HG02852 (cell line): ENCODE measurements around the gene PNKD.
"Not testable (repeated sequence)": the region's sequence is repeated elsewhere in the genome, so short reads cannot be mapped to it uniquely, and the experiment has no call there.

Experiments used
- ATAC-seq: cut with Tn5 transposase; IDR thresholded peaks from one replicate; pipeline ENCODE4 v1.9.1; 2021; ENCODE audit warnings: mild to moderate bottlenecking, moderate library complexity; ENCODE audit not compliant: unreplicated experiment

Gene PNKD

DNA sequence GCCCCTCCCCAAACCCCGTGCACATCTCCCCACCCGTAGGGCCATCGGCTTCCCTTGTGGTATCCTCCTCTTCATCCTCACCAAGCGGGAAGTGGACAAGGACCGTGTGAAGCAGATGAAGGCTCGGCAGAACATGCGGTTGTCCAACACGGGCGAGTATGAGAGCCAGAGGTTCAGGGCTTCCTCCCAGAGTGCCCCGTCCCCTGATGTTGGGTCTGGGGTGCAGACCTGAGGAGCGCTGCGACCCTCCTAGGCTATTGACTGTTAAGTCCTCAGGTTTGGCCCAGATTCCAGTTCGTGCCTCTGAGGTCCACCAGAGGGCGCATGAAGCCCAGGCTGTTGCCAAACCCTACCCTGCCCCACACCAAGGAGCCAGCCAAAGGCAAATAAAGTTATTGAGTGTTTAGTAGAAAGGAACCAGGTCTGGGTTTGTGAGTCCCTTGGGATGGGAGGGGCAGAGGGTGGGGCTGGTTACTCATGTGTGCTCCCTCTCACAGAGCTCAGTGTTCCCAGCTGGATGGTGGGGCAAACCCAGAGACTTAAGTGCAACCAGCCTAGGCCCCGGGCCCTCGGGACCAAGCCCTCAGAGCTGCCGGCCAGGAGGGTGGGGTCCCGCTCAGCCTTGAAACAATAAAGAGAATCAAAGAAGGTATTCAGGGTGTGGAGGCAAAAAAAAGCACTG lies 2.4 kb downstream of the PNKD start:
- ATAC-seq: no peak

DNA sequence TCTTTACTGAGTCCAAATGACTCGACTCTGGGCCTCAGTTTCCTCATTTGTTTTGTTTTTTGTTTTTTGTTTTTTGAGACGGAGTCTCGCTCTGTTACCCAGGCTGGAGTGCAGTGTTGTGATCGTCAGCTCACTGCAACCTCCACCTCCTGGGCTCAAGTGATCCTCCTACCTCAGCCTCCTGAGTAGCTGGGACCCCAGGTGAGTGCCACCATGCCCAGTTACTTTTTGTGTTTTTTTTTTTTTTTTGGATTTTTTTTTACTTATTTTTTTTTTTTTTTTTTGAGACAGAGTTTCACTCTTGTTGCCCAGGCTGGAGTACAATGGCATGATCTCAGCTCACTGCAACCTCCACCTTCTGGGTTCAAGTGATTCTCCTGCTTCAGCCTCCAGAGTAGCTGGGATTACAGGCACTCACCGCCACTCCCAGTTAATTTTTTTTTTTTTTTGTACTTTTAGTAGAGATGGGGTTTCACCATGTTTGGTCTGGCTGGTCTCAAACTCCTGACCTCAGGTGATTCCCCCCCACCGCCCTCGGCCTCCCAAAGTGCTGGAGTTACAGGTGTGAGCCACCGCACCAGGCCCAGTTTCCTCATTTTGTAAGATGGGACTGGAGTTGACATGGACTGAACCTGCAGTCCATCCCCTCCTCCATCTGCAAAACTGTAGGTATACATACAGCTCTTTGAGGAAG lies 3.0 kb downstream of the PNKD start:
- not testable (repeated sequence) for ATAC-seq

DNA sequence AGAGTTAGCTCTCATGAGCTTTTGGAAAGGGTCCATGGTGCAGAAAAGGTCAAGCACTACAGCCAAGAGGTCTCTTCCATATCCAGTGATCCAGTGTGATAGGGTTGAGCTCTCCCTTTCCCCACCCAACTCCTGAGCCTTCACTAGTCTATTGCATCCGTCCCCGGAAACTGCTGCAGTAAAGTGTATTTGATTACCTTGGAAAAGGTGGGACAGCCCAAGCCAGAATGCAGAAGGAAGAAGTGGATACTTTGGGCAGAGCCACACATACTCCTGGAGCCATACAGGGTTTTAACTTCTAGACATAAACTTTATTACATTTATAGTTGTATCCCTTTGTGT lies 3.6 kb downstream of the PNKD start:
- ATAC-seq: no peak

DNA sequence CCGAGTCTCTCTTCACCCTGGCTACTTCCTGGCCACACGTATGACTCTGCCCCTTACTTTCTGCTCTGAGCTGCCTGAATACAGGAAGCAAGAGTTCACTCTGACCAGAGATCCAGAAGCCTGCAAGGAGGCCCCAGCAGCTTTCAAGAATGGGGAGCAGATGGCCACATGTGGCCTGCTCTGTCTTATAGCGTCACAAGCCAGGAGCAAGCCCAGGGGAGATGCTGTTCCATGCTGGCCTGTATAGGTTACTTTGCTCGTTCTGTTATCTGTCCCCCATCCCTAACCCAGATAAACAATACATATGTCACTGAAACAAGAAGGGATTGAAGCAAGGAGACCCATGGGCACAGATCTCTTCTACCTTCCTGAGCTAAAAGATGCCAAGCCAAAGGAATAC lies 4.3 kb downstream of the PNKD start:
- ATAC-seq: no peak

DNA sequence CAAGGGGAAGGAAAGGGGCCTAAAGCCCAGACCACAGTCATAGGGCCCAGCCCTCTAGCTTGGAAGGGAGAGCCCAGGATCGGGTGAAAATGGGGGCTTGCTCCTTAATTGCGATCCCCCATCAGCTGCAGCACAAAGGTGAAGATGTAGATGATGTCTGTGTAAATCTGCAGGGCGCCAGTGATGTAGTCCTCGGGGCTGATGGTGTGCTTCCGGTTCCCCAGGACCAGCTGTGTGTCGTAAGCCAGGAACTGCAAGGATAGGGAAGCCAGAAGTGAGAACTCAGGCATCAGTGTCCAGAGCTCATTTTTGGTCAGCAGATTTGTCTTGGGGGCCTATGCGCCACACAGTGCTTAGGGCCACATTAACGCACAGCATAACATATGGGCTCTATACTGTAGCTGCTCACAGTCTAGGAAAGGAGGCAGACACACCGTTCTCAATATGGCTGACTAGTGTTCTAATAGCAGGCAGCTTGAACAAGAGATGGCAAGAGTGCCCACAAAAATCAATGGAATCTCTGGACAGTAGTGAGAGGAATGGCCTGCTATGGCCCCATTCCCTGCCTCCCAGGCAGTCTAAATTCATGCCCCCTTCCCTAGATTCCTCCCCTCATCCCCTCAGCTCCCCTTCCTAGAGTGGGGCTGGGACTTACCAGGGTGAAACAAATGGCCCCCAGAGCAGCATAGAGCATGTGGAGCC lies 5.2 kb downstream of the PNKD start:
- ATAC-seq: no peak

DNA sequence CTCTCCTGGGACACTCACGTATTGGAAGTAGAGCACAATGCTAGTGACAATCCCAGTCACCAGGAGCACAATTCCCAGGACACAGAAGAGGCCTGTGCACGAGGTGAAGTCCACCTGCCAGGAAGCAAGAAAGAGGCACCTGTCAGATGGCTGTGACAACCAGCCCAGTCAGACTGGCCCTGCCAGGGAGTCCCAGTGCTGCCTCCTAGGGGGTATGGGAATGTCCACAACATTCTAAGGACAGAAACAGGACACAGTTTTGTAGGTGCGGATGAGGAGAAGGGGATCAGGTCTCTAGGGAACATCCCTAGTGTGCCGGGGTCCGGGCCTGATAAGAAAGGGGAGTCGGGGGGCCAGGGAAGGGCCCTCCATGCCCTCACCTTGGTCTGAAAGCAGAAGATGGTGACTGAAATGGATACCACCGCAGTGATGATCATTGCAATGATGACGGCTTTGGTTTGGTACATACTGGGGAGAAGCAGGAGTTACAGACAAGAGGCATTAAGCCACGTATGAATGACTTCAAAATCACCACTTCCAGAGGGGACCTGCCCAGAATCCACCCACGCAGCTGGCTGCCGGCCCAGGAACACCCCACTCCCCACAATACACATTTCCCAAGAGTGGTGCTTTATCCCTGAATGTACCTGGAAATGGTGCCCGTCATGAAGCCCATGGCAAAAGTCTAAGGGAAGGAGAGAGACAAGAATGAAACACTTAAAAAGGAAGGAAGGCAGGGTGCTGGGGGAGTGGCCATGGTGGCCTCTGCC lies 6.9 kb downstream of the PNKD start:
- no peak for ATAC-seq

DNA sequence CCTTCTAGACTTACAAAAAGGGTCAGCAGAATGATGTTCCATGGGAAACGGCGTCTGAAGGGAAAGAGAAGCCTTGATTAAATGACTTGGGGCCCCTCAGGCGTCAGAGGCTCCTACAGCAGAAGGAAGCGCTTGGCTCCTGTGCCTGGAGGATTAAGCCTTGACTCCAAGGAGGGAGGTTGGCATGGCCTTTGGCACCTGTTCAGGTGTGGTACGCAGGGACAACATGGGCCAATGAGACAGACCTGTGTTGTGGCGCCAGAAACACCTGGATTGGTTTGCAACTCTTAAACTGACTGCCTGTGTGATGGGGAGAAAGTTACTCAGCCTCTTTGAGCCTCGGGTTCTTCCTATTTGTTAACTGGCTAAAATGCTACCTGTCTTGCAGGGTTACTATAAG lies 7.6 kb downstream of the PNKD start:
- ATAC-seq: no peak

DNA sequence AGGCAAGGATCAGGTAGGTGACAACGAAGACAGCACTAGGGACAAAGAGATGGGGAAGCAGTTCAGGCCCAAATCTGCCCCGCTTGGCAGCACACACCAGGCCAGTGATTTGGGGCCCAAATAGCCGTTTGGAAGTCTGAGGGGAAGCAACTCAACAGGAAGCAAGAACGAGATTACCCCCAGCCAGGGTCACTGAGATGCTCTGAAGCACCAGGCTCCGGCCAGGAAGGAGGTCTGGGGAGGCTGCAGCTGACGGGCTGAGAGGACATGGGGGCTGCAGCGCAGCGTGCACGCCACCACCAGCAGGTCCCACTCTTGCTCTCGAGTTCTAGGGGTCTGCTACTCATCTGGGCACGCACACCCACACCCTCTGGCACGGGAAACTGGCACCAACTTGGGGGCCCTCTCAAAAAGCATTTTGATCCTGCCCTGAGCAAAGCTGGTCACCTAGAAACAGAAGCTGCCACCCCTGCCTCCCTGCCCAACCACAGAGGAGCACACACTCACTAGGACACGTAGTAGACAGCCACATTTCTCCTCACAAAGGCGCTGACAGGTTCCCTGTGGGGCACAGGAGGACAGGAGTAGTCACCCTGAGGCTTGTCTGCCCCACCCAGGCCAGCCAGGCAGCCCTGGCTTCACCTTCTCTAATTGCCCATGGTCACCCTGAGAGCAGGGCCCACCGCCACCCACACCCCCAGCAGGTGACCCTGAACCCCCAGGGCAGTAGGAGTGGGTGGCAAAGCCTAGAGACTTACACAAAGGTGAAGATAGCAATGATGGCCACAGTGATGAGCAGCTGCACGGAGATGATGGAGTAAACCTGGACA lies 8.4 kb downstream of the PNKD start:
- ATAC-seq: no peak

DNA sequence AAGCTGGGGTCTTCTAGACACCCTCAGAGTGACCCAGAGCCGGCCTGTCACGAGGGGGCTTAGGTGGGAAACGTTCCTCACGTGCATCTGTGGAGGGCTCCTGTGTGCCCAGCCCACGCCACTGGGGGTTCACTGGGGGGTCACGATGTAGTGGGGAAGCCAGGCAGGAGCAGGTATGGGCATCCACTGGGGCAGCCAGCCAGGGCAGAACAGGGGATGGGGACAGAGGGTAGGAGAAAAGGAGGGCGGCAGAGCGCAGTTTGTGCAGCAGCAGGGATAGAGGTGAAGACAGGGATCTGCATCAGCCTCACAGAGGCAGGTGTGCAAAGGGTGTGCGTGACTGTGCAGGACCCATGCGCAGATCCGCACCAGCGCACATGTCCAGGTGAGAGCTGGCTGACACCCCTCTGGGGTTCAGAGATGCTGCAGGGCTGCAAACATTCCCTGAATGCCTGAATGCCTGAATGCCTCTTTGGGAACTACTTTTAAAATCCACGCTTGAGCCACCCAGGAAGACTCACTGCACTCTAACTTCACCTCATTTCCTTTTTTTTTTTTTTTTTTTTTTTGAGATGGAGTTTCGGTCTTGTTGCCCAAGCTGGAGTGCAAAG lies 10.0 kb downstream of the PNKD start:
- ATAC-seq: no peak

DNA sequence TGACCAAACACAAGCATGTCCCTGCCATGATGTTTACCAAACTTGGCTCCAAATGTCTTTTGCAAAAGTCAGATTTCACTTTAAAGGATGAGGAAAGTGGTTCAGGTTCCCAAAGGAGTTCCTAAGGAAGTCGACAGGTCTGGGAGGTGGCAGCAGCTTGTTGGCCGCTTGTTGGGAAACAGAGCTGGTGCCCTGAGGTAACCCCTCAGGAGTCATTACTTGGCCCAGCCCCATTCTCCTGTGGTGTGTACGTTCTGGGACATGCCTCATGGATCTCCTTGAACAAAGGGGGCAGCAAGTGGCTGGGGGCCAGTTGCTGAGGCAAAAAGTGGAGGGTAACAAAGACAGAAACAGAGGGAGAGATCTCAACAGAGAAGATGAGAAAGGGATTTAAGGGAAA lies 11.1 kb downstream of the PNKD start:
- no peak for ATAC-seq

DNA sequence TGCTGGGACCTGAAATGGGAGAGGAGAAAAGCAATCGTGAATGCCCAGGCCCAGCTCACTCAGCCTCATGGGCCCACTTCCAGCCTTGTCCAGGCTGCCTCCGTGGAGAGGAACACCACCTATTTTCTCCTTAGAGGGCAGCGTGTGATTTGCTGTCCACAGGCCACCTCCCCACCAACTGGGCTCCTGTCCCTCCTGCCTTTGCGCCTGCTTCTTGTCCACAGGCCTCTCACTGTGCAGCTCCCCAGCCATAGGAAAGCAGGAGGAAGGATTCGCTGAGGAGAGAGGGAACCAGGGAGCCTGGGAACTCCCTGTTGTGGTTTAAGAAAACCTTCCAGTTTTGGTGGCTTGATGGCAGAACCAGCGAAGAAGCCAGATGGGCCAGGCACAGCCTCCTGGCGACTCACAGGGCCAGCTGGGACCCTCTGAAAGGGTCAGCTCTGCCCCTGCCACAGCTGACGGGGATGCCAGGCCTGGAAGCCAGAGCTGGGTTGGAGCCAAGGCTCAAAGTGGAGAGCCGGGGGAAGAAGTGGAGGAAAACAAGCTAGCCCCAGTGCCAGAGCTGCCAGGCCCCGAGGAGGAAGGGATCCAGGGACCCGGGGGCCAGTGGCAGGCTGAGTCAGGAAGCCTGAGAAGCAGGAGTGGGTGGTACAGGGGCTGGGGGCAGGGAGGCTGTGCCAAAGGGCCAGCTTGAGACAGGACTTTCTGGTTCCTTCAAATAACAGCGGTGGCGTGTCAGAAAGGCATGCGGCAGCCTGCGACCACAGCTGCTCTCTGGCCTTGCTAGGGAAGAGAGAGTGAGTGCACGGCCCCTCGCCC lies 12.1 kb downstream of the PNKD start:
- ATAC-seq: no peak

DNA sequence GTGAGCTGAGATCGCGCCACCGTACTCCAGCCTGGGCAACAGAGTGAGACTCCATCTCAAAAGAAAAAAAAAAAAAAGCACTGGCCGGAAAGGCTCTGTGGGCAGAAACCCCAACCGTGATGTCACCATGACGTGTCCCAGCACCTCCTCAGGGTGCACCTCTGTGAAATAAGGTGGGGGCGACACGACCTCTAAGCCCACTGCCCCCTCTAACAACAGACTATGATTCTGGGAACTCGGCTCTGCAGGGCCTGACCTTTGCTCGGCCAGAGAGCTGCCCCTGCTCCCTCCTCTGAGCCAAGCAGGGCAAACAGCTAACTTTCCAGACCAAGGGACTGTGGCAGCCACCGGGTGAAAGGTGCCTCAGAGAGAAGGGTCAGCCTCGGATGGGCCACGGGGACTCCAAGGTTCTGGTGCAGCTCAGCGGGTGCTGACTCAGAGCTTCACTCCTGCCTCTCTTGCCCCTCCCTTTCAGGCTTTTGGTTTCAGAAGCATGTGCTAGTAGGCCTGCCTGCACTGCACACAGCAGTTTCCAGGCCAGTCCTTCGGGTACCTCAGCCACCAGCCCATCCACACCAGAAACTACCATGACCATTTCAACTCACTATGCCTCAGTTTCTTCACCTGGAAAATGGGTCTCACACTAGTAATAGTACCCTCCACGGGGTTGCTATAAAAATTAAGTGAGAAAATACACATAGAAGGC lies 13.9 kb downstream of the PNKD start:
- ATAC-seq: peak; percentile 57

DNA sequence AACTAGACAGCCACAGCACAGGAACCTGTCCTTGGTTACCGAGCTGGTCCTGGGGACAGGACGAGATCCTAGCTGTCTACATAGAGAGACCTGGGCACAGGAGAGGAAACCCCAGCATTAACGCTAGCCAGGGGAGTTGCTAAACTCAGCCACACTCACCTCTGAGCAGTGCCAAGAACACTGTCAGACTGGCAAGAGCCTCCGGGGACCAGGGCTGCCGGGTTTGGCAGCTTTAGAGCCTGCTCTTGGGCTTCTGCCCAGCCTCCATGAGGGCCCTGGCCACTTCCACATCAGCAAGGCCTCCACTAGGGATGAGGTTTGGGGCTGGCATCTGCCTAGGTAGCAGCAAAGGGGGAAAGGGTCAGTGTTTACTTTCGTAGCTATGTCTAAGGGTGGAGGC lies 15.3 kb downstream of the PNKD start:
- no peak for ATAC-seq

DNA sequence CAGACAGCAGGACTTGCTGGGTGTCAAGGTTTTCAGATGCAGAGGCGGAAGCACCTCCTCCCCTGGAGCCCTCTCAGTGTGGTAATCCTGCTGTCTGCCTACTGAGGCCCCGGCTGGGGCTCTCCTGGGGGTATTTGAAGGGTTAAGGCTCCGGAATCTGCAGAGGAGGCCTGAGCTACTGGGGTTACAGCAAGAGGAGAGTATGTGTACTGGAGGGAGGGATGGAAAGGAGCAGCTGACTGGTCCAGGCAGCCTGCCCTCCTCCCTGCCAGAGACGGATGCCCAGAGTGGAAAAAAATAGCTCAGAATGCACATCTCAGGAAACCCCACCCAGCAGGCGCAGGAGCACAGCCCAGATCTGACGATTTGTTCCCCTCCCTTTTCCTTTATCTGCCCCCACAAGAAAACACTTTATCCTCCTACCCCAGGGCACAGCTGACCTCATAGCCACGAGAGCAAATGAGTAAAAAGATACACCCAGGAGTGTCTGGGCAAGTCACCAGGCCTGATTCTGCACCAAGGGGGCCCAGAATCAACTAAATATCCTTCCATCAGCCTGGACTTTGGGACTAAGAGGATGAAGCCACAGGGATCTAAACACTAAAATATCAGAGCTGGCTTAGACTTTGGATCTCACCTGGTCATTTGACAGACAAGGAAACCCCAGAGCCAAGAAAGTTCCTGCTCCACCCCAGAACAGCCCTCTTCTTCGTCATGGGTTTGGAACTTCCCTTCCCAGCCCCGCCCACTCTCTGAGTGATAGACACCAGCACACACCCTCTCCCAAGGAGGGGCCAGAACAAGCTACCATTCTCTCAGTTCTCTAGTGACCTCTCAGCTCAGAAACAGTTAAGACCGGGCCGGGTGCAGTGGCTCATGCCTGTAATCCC lies 16.5 kb downstream of the PNKD start:
- peak; percentile 66 for ATAC-seq

DNA sequence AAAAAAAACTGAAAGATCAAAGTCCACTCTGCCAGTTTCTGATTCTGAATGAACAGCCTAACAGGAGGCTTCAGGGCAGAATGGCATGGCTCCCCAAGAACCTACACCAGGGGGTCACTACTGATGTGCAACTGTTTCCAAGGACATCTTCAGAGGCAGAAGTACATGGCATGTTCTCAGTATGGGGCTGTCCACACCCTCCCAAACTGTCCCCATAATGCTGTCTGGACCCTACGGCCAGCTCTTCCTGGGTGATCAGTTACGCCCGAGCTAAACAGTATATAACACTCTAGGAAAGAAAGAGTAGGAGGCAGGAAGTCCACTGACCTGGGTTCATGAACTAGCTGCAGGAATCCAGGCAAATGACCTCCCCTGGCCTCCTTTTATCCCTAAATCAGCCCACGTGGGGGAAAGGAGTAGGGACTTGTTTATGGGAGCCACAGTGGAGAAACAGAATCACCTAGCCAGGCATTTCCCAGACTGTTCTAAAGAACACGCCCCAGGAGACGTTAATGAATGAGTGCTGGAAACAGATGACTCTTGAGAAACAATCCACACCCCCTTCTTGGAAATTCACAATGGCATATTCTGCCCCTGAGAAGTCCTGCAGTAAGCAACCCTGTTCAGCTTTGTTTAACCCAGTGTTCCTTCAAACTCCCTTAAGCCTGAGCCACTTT lies 19.5 kb downstream of the PNKD start:
- no peak for ATAC-seq

DNA sequence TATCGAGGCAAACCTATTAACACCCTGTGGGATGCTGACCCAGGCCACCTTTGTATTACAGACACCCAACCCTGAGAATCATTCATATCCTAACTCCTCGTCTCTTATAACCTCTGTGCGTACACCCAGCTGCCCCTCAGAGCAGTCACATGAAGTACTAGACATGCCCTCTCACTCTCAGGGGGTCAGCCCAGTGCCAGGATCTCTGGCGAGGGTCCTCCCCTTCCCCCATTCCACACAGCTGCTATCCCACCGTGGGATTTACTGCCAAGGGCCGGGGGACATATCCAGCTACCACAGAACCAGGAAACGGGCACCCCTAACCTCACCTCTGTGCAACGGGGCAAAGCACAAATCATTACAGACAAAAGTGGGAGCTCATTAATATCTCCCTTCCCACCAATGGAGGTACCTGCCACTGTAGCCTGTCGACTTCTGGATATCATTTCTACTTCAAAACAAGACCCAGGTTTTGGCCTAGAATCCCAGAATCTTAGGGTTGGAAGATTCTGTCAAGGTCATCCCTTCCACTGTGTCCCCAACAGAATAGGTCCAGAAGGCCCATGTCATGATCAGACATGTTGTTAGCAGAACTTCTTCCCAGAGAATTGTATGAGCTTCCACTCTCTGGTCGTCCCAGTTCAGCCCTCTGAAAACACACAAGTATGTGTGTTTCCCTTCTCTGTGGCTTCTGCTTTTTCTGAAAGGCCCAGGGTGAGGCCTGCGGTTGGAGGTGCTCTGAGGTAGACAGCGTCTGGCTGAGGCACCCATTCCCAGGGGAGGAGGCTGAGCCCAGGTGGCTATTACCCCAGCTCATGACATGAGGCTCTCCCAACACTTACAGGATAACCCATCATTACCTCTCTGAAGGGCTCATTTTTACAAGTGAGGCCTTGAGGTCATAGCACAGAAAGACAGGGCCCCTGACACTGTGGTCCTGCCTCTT lies 20.3 kb downstream of the PNKD start:
- ATAC-seq: peak; percentile 44
